ENCODE data around the gene CEP104. TPM values are rescaled to one million over a fixed set of nuclear protein-coding genes. Genes with fewer than 3 reads are reported as not detected.

Gene CEP104
- total and polyA plus RNA-seq, 4 experiments from 2014 or later = 10.3 to 64.4 (median 47.4) TPM

GRCh38 chr1:3770047-3770765 lies 86.8 kb downstream of the CEP104 start:
- Histone ChIP-seq H3K27ac (ENCODE audit: low read depth, low read length) (no peak overlapping the region), H3K4me3 (ENCODE audit: low read length in 2 of 2) (no peak overlapping the region), H3K27me3 (ENCODE audit: insufficient read depth, low read length) (no peaks in the 10 kb centered on the region), H3K9me3 (ENCODE audit: control insufficient read depth in 1 of 2, low read length in 2 of 2) (no peaks in the 10 kb centered on the region), H3K36me3 (ENCODE audit: insufficient read depth, low read length) (no peaks in the 10 kb centered on the region), H3K4me1 (ENCODE audit: insufficient read depth, low read length) (peaks cover 19% of the 10 kb centered on the region)
- DNase-seq = no peak
- Mint-ChIP-seq H3K9me3 (no peaks in the 10 kb centered on the region), H3K27ac (no peak overlapping the region), H3K36me3 (no peaks in the 10 kb centered on the region), H3K4me3 (peak overlapping the region in 6 of 8 donors; percentile 17 to 55 (median 44)), H3K27me3 (peaks cover 0 to 10% of the 10 kb centered on the region in 2 donors), H3K4me1 (peaks cover 2 to 17% (median 6%) of the 10 kb centered on the region in 4 donors)
- ChIA-PET POLR2A (ENCODE audit: partially characterized antibody) (no interaction called here), CTCF (ENCODE audit: partially characterized antibody) (no interaction called here)
- intact Hi-C loops (cut with micrococcal nuclease) = no loop called here

DNA sequence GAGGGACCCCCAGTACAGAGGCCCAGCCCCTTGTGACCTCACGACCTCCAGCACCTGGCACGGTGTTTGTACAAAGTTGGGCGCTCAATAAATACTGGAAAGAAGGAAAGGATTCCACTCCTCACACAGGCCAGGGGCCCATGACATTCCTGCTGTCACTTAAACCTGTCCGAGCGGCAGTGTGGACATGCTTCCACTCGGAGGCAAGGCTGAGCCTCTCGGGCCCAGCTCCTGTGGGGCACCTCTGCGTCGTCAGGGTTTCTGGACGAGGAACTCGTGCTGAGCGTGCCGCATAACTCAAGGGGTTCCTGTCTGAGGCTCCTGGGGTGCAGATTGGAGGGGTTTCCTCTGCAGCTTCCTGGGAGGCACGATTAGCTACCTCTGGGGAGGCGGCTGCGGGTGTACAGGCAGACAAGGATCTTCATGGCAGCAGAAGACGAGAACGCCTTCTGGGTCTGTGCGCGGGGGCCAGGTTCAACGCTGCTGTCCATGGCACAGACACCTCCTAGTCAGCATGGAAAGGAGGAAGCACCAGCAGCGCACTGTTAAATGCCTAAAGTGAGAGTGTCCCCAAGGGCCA lies 88.1 kb downstream of the CEP104 start:
- H3K9me3 ChIP-seq (ENCODE audit: control insufficient read depth in 1 of 2, low read length in 2 of 2) = no peaks in the 10 kb centered on the region
- CTCF ChIA-PET (ENCODE audit: partially characterized antibody) = interaction anchor here (1.1 to 1.2 kb wide), 2 partner anchors 12 to 44 kb away, joined by 3 to 4 read pairs; no protein-coding TSS in a partner anchor
- peaks cover 16% of the 10 kb centered on the region for H3K4me1 ChIP-seq (ENCODE audit: insufficient read depth, low read length)
- Mint-ChIP-seq H3K27me3 (peaks cover 4 to 14% of the 10 kb centered on the region in 2 donors), H3K4me3 (no peak overlapping the region), H3K27ac (no peak overlapping the region), H3K9me3 (no peaks in the 10 kb centered on the region), H3K4me1 (peaks cover 2 to 13% (median 6%) of the 10 kb centered on the region in 4 donors), H3K36me3 (no peaks in the 10 kb centered on the region)
- POLR2A ChIA-PET (ENCODE audit: partially characterized antibody) = no interaction called here
- no peak overlapping the region for H3K4me3 ChIP-seq (ENCODE audit: low read length in 2 of 2)
- H3K27me3 ChIP-seq (ENCODE audit: insufficient read depth, low read length) = no peaks in the 10 kb centered on the region
- no peak overlapping the region for H3K27ac ChIP-seq (ENCODE audit: low read depth, low read length)
- DNase-seq = no peak
- intact Hi-C loops (cut with micrococcal nuclease) = no loop called here
- no peaks in the 10 kb centered on the region for H3K36me3 ChIP-seq (ENCODE audit: insufficient read depth, low read length)

GRCh38 chr1:3767328-3767925 lies 89.6 kb downstream of the CEP104 start:
- CTCF ChIA-PET (ENCODE audit: partially characterized antibody) = no interaction called here
- Mint-ChIP-seq H3K4me3 (no peak overlapping the region), H3K36me3 (no peaks in the 10 kb centered on the region), H3K27me3 (peaks cover 4 to 14% of the 10 kb centered on the region in 2 donors), H3K9me3 (no peaks in the 10 kb centered on the region), H3K27ac (no peak overlapping the region), H3K4me1 (peaks cover 2 to 10% (median 6%) of the 10 kb centered on the region in 4 donors)
- no peak for DNase-seq
- Histone ChIP-seq H3K9me3 (ENCODE audit: control insufficient read depth in 1 of 2, low read length in 2 of 2) (no peaks in the 10 kb centered on the region), H3K36me3 (ENCODE audit: insufficient read depth, low read length) (no peaks in the 10 kb centered on the region), H3K4me3 (ENCODE audit: low read length in 2 of 2) (no peak overlapping the region), H3K27ac (ENCODE audit: low read depth, low read length) (no peak overlapping the region), H3K4me1 (ENCODE audit: insufficient read depth, low read length) (peaks cover 9% of the 10 kb centered on the region), H3K27me3 (ENCODE audit: insufficient read depth, low read length) (no peaks in the 10 kb centered on the region)
- POLR2A ChIA-PET (ENCODE audit: partially characterized antibody) = interaction anchor here (0.6 kb wide), 1 partner anchor 20 kb away, joined by 3 read pairs; no protein-coding TSS in a partner anchor
- intact Hi-C loops (cut with micrococcal nuclease) = no loop called here

DNA sequence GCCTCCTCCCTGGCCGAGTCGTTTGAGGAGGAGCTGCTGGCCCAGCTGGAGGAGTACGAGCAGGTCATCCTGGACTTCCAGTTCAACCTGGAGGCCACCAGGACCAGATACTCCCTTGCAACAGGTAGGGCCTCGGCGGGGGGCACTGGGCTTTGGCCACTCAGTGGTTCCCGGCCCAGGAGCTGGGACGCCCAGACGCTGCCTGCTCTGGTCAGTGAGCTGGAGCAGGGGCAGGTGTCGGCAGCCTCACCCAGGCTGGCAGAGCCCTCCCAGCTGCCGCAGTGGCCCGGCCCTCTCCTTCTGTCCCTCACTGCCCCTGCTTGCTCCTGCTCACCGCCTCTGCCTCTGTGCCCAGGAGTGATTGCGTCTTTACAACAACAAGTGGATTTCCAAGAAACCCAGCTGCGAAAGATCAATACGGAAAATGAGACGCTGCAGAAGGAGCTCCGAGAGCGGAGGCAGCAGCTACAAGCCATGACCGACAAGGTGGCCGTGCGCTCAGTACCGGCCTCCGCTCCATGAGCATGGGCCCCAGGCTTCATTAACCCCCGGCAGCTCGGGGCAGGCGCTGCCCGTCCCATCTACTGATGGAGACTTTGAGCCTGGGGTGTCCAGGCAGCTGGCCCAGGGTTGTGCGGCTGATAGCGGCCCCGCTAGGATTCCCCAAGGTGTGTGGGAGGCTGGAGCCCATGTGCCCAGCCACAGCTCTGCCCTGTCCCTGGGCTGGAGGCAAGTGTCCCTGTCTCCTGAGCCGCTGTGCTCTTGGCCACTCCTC lies 93.5 kb downstream of the CEP104 start:
- H3K27me3 ChIP-seq (ENCODE audit: insufficient read depth, low read length) = no peaks in the 10 kb centered on the region
- no peak overlapping the region for H3K27ac ChIP-seq (ENCODE audit: low read depth, low read length)
- H3K4me3 ChIP-seq (ENCODE audit: low read length in 2 of 2) = no peak overlapping the region
- intact Hi-C loops (cut with micrococcal nuclease) = no loop called here
- Mint-ChIP-seq H3K4me3 (no peak overlapping the region), H3K27ac (no peak overlapping the region), H3K9me3 (peaks cover 0 to 3% (median 0%) of the 10 kb centered on the region in 8 donors), H3K36me3 (no peaks in the 10 kb centered on the region), H3K27me3 (peaks cover 18 to 22% of the 10 kb centered on the region in 2 donors), H3K4me1 (no peaks in the 10 kb centered on the region)
- CTCF ChIA-PET (ENCODE audit: partially characterized antibody) = no interaction called here
- POLR2A ChIA-PET (ENCODE audit: partially characterized antibody) = no interaction called here
- H3K4me1 ChIP-seq (ENCODE audit: insufficient read depth, low read length) = no peaks in the 10 kb centered on the region
- no peak for DNase-seq
- no peaks in the 10 kb centered on the region for H3K36me3 ChIP-seq (ENCODE audit: insufficient read depth, low read length)
- H3K9me3 ChIP-seq (ENCODE audit: control insufficient read depth in 1 of 2, low read length in 2 of 2) = no peaks in the 10 kb centered on the region

DNA sequence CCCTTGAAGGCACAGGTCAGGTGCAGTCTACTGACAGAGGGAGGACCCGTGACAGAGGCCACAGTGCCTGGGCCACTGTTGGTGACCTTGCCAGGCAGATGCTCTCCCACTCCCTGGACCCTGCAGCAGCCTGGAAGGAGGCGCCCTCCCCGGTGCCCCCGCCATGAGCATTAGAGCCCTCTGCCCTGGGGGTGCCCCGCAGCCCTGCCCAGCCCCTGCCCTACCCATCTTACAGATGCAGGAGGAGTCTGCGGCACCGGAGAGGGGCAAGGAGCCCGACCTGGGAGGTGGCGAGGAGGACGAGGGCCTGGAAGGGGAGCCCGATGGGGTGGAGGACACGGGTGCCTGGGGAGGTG lies 94.2 kb downstream of the CEP104 start:
- H3K4me1 ChIP-seq (ENCODE audit: insufficient read depth, low read length) = no peaks in the 10 kb centered on the region
- CTCF ChIA-PET (ENCODE audit: partially characterized antibody) = no interaction called here
- H3K27me3 Mint-ChIP-seq = peaks cover 19 to 22% of the 10 kb centered on the region in 2 donors
- POLR2A ChIA-PET (ENCODE audit: partially characterized antibody) = no interaction called here
- no peak overlapping the region for H3K4me3 ChIP-seq (ENCODE audit: low read length in 2 of 2)
- intact Hi-C loops (cut with micrococcal nuclease) = no loop called here
- no peaks in the 10 kb centered on the region for H3K36me3 Mint-ChIP-seq
- peaks cover 0 to 3% (median 0%) of the 10 kb centered on the region in 8 donors for H3K9me3 Mint-ChIP-seq
- H3K4me3 Mint-ChIP-seq = no peak overlapping the region
- no peak for DNase-seq
- no peaks in the 10 kb centered on the region for H3K36me3 ChIP-seq (ENCODE audit: insufficient read depth, low read length)
- no peaks in the 10 kb centered on the region for H3K9me3 ChIP-seq (ENCODE audit: control insufficient read depth in 1 of 2, low read length in 2 of 2)
- no peak overlapping the region for H3K27ac Mint-ChIP-seq
- H3K4me1 Mint-ChIP-seq = no peaks in the 10 kb centered on the region
- H3K27me3 ChIP-seq (ENCODE audit: insufficient read depth, low read length) = no peaks in the 10 kb centered on the region
- no peak overlapping the region for H3K27ac ChIP-seq (ENCODE audit: low read depth, low read length)

DNA sequence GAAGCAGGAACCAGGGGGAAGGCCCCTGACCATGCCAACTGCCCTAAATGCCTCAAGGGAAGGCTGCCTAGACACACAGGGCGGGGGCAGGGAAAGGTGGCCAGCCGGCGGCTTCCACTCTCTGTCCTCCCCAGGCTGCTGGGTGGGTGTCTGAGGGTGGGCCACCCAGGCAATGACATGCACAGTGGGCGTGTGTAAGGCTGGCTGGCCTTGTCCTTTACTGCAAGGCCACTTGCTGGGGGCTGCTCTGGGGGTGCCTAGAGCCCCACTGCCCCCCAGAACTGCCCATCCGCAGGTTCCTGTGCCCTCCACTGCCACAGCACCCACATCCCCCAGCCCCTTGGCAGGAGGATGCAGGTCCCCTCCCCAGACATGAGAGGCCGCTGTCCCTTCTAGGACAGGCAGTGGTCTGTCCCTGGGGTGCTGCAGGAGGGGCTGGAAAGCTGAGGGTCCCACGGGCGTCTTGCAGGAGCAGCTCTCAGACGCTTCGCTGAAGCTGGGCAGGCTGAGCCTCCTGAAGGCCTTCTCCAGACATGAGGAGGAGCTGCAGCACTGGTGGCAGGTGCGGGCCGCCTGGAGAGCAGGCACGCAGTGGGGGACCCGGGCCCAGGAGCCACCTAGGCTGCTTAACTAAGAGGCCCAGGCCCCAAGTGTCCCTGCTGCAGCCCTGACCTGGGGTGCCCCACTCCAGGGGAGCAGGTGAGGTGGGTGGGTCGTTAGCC lies 94.7 kb downstream of the CEP104 start:
- intact Hi-C loops (cut with micrococcal nuclease) = no loop called here
- H3K4me1 Mint-ChIP-seq = no peaks in the 10 kb centered on the region
- H3K4me3 Mint-ChIP-seq = no peak overlapping the region
- no peaks in the 10 kb centered on the region for H3K4me1 ChIP-seq (ENCODE audit: insufficient read depth, low read length)
- no peak overlapping the region for H3K27ac ChIP-seq (ENCODE audit: low read depth, low read length)
- peaks cover 0 to 3% (median 0%) of the 10 kb centered on the region in 8 donors for H3K9me3 Mint-ChIP-seq
- CTCF ChIA-PET (ENCODE audit: partially characterized antibody) = no interaction called here
- no peaks in the 10 kb centered on the region for H3K27me3 ChIP-seq (ENCODE audit: insufficient read depth, low read length)
- DNase-seq = no peak
- H3K36me3 Mint-ChIP-seq = no peaks in the 10 kb centered on the region
- H3K27me3 Mint-ChIP-seq = peaks cover 18 to 19% of the 10 kb centered on the region in 2 donors
- no peak overlapping the region for H3K4me3 ChIP-seq (ENCODE audit: low read length in 2 of 2)
- no peaks in the 10 kb centered on the region for H3K9me3 ChIP-seq (ENCODE audit: control insufficient read depth in 1 of 2, low read length in 2 of 2)
- H3K36me3 ChIP-seq (ENCODE audit: insufficient read depth, low read length) = no peaks in the 10 kb centered on the region
- H3K27ac Mint-ChIP-seq = no peak overlapping the region
- POLR2A ChIA-PET (ENCODE audit: partially characterized antibody) = no interaction called here
